GM18951 (cell line): Measurements from ENCODE around the gene EML4.

ENCODE experiments used
- POLR2A ChIP-seq: IDR thresholded peaks from 4 replicates; pipeline ENCODE4 v1.6.1; 2011; ENCODE audit warnings: mild to moderate bottlenecking; ENCODE audit not compliant: insufficient read length, insufficient read depth; ENCODE audit errors: extremely low read depth
- in situ Hi-C: fragments of 300-500 bp; cut with MboI; formaldehyde crosslinking; loops from one replicate; pipeline ENCODE4 v1.12.0; 2022; ENCODE audit warnings: low sequenced_read_pairs, mixed read lengths, inconsistent platforms; ENCODE audit not compliant: unreplicated experiment

EML4 gene

GRCh38 chr2:42199002-42199401 lies 29.8 kb downstream of the EML4 start:
- TF ChIP-seq POLR2A, result no peak
- in situ Hi-C loops, result no loop called here

- in situ Hi-C loops, result loop anchor here (25.0 kb wide), 1 partner anchor 337 kb away; no protein-coding TSS in a partner anchor
- TF ChIP-seq POLR2A, result no peak
Observed at GRCh38 chr2:42199626-42200025, 30.5 kb downstream of the EML4 start.

- in situ Hi-C loops, result loop anchor here (25.0 kb wide), 1 partner anchor 339 kb away; no protein-coding TSS in a partner anchor
Observed at GRCh38 chr2:42200926-42201855, 32.0 kb downstream of the EML4 start.

GRCh38 chr2:42202634-42203008 lies 33.5 kb downstream of the EML4 start:
- in situ Hi-C loops, result loop anchor here (25.0 kb wide), 1 partner anchor 340 kb away; no protein-coding TSS in a partner anchor
- no peak for TF ChIP-seq POLR2A

More at GRCh38 chr2:42200926-42201855, 32.0 kb downstream of the EML4 start:
- TF ChIP-seq POLR2A, result no peak

GRCh38 chr2:42203792-42204191 lies 34.6 kb downstream of the EML4 start:
- in situ Hi-C loops, result loop anchor here (25.0 kb wide), 1 partner anchor 341 kb away; no protein-coding TSS in a partner anchor
- TF ChIP-seq POLR2A, result no peak

GRCh38 chr2:42205337-42205736 lies 36.2 kb downstream of the EML4 start:
- TF ChIP-seq POLR2A, result no peak

GRCh38 chr2:42207826-42208225 lies 38.7 kb downstream of the EML4 start:
- no peak for TF ChIP-seq POLR2A
- in situ Hi-C loops, result loop anchor here (25.0 kb wide), 1 partner anchor 346 kb away; no protein-coding TSS in a partner anchor

More at GRCh38 chr2:42205337-42205736, 36.2 kb downstream of the EML4 start:
- in situ Hi-C loops, result loop anchor here (25.0 kb wide), 1 partner anchor 343 kb away; no protein-coding TSS in a partner anchor

- in situ Hi-C loops, result loop anchor here (25.0 kb wide), 1 partner anchor 348 kb away; no protein-coding TSS in a partner anchor
- TF ChIP-seq POLR2A, result no peak
Observed at GRCh38 chr2:42210203-42210602, 41.0 kb downstream of the EML4 start.

- no peak for TF ChIP-seq POLR2A
- in situ Hi-C loops, result loop anchor here (25.0 kb wide), 1 partner anchor 349 kb away; no protein-coding TSS in a partner anchor
Observed at GRCh38 chr2:42211291-42211690, 42.1 kb downstream of the EML4 start.

- in situ Hi-C loops, result loop anchor here (25.0 kb wide), 1 partner anchor 352 kb away; no protein-coding TSS in a partner anchor
- TF ChIP-seq POLR2A, result no peak
Observed at GRCh38 chr2:42214669-42215068, 45.5 kb downstream of the EML4 start.

GRCh38 chr2:42216694-42217093 lies 47.5 kb downstream of the EML4 start:
- in situ Hi-C loops, result loop anchor here (25.0 kb wide), 1 partner anchor 354 kb away; no protein-coding TSS in a partner anchor
- TF ChIP-seq POLR2A, result no peak

GRCh38 chr2:42217307-42217706 lies 48.2 kb downstream of the EML4 start:
- TF ChIP-seq POLR2A, result no peak
- in situ Hi-C loops, result loop anchor here (25.0 kb wide), 1 partner anchor 355 kb away; no protein-coding TSS in a partner anchor

- in situ Hi-C loops, result loop anchor here (25.0 kb wide), 1 partner anchor 356 kb away; no protein-coding TSS in a partner anchor
- TF ChIP-seq POLR2A, result no peak
Observed at GRCh38 chr2:42217914-42218313, 48.8 kb downstream of the EML4 start.

- in situ Hi-C loops, result loop anchor here (25.0 kb wide), 1 partner anchor 356 kb away; no protein-coding TSS in a partner anchor
- no peak for TF ChIP-seq POLR2A
Observed at GRCh38 chr2:42218712-42219111, 49.6 kb downstream of the EML4 start.

GRCh38 chr2:42219160-42219559 lies 50.0 kb downstream of the EML4 start:
- in situ Hi-C loops, result loop anchor here (25.0 kb wide), 1 partner anchor 357 kb away; no protein-coding TSS in a partner anchor
- no peak for TF ChIP-seq POLR2A
